Measurements from ENCODE around the gene NPFFR1. TPM values are rescaled to one million over a fixed set of nuclear protein-coding genes. Genes with fewer than 3 reads are reported as not detected.
"Not testable (repeated sequence)": the region's sequence is repeated elsewhere in the genome, so short reads cannot be mapped to it uniquely, and the experiment has no call there.

The NPFFR1 gene
- total RNA-seq, 2 experiments from 2014 or later, result 0.02 TPM; not detected in 1

- no peak for DNase-seq
- Mint-ChIP-seq H3K4me3 (no peak overlapping the region), H3K9me3 (no peaks in the 10 kb centered on the region), H3K27ac (no peak overlapping the region), H3K36me3 (no peaks in the 10 kb centered on the region), H3K4me1 (ENCODE audit: low read depth) (peaks cover 11% of the 10 kb centered on the region), H3K27me3 (peaks cover 2% of the 10 kb centered on the region)
- intact Hi-C loops (cut with micrococcal nuclease), result no loop called here
- CTCF ChIA-PET, result no interaction called here
- POLR2A ChIA-PET, result interaction anchor here (1.0 kb wide), 1 partner anchor 9 kb away, joined by 4 read pairs; no protein-coding TSS in a partner anchor
These were observed 42.7 kb downstream of the NPFFR1 start for GRCh38 chr10:70241081-70241480.

- POLR2A ChIA-PET; H3K9me3 Mint-ChIP-seq; DNase-seq; H3K27me3 Mint-ChIP-seq; H3K4me3 Mint-ChIP-seq; CTCF ChIA-PET; H3K36me3 Mint-ChIP-seq; H3K27ac Mint-ChIP-seq; intact Hi-C loops (cut with micrococcal nuclease): not testable (repeated sequence)
- peaks cover 11% of the 10 kb centered on the region for H3K4me1 Mint-ChIP-seq (ENCODE audit: low read depth)
These were observed 43.8 kb downstream of the NPFFR1 start for GRCh38 chr10:70239986-70240385.

- DNase-seq; CTCF ChIA-PET; H3K27me3 Mint-ChIP-seq; intact Hi-C loops (cut with micrococcal nuclease); H3K27ac Mint-ChIP-seq; H3K9me3 Mint-ChIP-seq; H3K36me3 Mint-ChIP-seq; POLR2A ChIA-PET; H3K4me3 Mint-ChIP-seq: not testable (repeated sequence)
- H3K4me1 Mint-ChIP-seq (ENCODE audit: low read depth), result peaks cover 13% of the 10 kb centered on the region
These were observed 44.5 kb downstream of the NPFFR1 start for GRCh38 chr10:70239077-70239976.

DNA sequence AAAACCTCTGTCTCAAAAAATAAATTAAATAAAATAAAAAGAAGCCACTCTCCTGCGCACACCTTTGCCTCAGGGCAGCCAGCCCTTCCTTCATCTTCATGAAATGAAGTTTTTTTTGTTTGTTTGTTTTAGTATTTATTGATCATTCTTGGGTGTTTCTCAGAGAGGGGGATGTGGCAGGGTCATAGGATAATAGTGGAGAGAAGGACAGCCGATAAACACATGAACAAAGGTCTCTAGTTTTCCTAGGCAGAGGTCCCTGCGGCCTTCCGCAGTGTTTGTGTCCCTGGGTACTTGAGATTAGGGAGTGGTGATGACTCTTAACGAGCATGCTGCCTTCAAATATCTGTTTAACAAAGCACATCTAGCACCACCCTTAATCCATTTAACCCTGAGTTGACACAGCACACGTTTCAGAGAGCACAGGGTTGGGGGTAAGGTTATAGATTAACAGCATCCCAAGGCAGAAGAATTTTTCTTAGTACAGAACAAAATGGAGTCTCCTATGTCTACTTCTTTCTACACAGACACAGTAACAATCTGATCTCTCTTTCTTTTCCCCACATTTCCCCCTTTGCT lies 45.8 kb downstream of the NPFFR1 start:
- H3K4me3 Mint-ChIP-seq; H3K9me3 Mint-ChIP-seq; POLR2A ChIA-PET; CTCF ChIA-PET; intact Hi-C loops (cut with micrococcal nuclease); DNase-seq; H3K36me3 Mint-ChIP-seq; H3K27ac Mint-ChIP-seq; H3K27me3 Mint-ChIP-seq: not testable (repeated sequence)
- peaks cover 17% of the 10 kb centered on the region for H3K4me1 Mint-ChIP-seq (ENCODE audit: low read depth)

- Mint-ChIP-seq H3K27me3 (peaks cover 2% of the 10 kb centered on the region), H3K4me1 (ENCODE audit: low read depth) (peaks cover 20% of the 10 kb centered on the region), H3K9me3 (no peaks in the 10 kb centered on the region), H3K4me3 (no peak overlapping the region), H3K36me3 (peaks cover 10% of the 10 kb centered on the region), H3K27ac (no peak overlapping the region)
- ChIA-PET POLR2A (no interaction called here), CTCF (interaction anchor here (2.2 to 3.5 kb wide), 2 partner anchors 12 to 13 kb away, joined by 6 to 54 read pairs; no protein-coding TSS in a partner anchor)
- DNase-seq, result no peak
- intact Hi-C loops (cut with micrococcal nuclease), result loop anchor here (5.0 kb wide), 1 partner anchor 147 kb away; the partner anchor contains the start of gene LRRC20
These were observed 48.9 kb downstream of the NPFFR1 start for GRCh38 chr10:70234668-70235447.

DNA sequence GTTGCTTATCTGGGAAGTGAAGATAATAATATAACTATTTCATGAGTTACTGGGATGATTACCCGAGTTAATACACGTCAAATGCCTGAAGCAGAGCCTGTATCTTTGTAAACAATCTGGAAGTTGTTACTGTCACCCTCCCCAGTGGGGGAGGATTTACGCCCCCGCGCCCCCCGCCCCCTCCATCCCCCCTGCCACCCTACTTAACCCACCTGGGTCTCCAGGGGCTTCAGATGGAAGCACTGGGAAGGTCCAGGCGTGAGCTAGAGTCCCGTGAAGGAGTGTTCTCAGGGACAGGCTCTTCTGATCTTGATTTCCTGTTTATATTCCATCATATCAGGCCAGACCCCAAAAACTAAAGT lies 49.9 kb downstream of the NPFFR1 start:
- intact Hi-C loops (cut with micrococcal nuclease), result loop anchor here (1.0 to 5.0 kb wide), 6 partner anchors 38 to 345 kb away; partner anchors contain the start of genes LRRC20, SAR1A and TYSND1
- Mint-ChIP-seq H3K9me3 (no peaks in the 10 kb centered on the region), H3K36me3 (peaks cover 14% of the 10 kb centered on the region), H3K4me3 (peak overlapping the region; percentile 85), H3K27me3 (peaks cover 2% of the 10 kb centered on the region), H3K27ac (peak overlapping the region; percentile 94), H3K4me1 (ENCODE audit: low read depth) (peaks cover 24% of the 10 kb centered on the region)
- ChIA-PET POLR2A (interaction anchor here (0.6 to 2.8 kb wide), 8 partner anchors 10 to 142 kb away, joined by 3 to 29 read pairs (median 5); partner anchors contain the start of genes SAR1A and TYSND1), CTCF (interaction anchor here (2.2 to 3.5 kb wide), 4 partner anchors 11 to 130 kb away, joined by 6 to 54 read pairs (median 26); partner anchors contain the start of gene TYSND1)
- DNase-seq, result no peak

DNA sequence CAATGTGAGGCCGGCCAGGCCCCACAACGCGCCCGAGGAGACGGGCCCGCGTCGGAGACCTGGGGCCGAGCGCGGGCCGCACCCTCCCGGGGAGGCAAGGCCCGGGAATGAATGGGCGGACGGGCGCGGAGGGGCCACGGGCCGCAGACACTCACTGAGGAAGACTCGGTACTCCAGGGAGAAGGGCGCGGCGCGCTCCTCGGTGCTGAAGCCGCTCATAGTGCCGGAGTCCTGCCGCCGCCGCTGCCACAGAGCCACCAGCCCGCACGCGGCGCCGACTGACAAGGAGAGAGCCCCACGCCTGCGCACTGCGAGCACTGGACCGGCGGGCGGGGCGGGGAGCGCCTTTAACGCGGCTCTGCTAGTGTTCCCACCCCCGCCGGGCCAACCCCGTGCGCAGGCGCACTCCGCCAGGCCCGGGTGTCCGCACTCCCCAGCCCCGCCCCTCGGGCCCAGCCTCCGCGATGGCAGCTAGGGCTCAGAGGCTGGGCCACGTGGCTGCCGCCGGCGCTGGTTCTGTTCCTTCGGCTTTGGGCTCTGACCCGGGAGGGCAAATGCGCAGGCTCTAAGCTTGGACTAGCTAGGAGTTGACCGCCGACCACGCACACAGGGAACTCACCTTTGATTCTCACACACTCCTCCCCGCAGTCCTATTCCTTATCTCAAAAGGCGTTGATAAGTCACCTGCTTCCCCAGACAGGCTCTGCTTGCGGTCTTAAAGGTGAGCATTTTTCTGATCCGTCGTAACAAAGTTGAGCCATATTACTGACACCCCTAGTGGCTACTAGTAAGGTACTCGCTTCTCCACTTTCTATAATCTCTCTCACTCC lies 50.5 kb downstream of the NPFFR1 start, which contains the start of gene PPA1:
PPA1 (minus strand) TSS at position 321 of the 830 bp plus-strand sequence; CDS start at position 219, 102 bp downstream.
- peaks cover 19% of the 10 kb centered on the region for H3K36me3 Mint-ChIP-seq
- peak within 1 kb of the TSS; percentile 97 for H3K27ac Mint-ChIP-seq
- peaks cover 30% of the 10 kb centered on the region for H3K4me1 Mint-ChIP-seq (ENCODE audit: low read depth)
- peak within 1 kb of the TSS; percentile 85 for H3K4me3 Mint-ChIP-seq
- intact Hi-C loops (cut with micrococcal nuclease), result loop anchor here (1.0 to 5.0 kb wide), 6 partner anchors 39 to 345 kb away; partner anchors contain the start of genes LRRC20, SAR1A and TYSND1
- peaks cover 2% of the 10 kb centered on the region for H3K27me3 Mint-ChIP-seq
- DNase-seq, result peak; percentile 99
- ChIA-PET POLR2A (interaction anchor here (0.6 to 2.8 kb wide), 13 partner anchors 8 to 423 kb away, joined by 3 to 29 read pairs (median 4); partner anchors contain the start of genes EIF4EBP2, SAR1A and TYSND1), CTCF (interaction anchor here (1.2 to 3.5 kb wide), 9 partner anchors 10 to 144 kb away, joined by 3 to 54 read pairs (median 6); partner anchors contain the start of gene TYSND1)
- H3K9me3 Mint-ChIP-seq, result no peaks in the 10 kb centered on the region

- no peaks in the 10 kb centered on the region for H3K9me3 Mint-ChIP-seq
- DNase-seq, result no peak
- peaks cover 35% of the 10 kb centered on the region for H3K4me1 Mint-ChIP-seq (ENCODE audit: low read depth)
- intact Hi-C loops (cut with micrococcal nuclease), result loop anchor here (1.0 to 5.0 kb wide), 6 partner anchors 40 to 346 kb away; partner anchors contain the start of genes LRRC20, SAR1A and TYSND1
- POLR2A ChIA-PET, result interaction anchor here (1.0 to 2.8 kb wide), 12 partner anchors 9 to 424 kb away, joined by 3 to 29 read pairs (median 5); partner anchors contain the start of genes EIF4EBP2, SAR1A and TYSND1
- H3K27ac Mint-ChIP-seq, result peak overlapping the region; percentile 97
- CTCF ChIA-PET, result interaction anchor here (0.7 to 3.5 kb wide), 13 partner anchors 9 to 147 kb away, joined by 3 to 54 read pairs (median 6); partner anchors contain the start of gene TYSND1
- H3K27me3 Mint-ChIP-seq, result no peaks in the 10 kb centered on the region
- H3K4me3 Mint-ChIP-seq, result peak overlapping the region; percentile 85
- peaks cover 19% of the 10 kb centered on the region for H3K36me3 Mint-ChIP-seq
These were observed 51.0 kb downstream of the NPFFR1 start for GRCh38 chr10:70232859-70233108.

- H3K27me3 Mint-ChIP-seq, result no peaks in the 10 kb centered on the region
- intact Hi-C loops (cut with micrococcal nuclease), result loop anchor here (2.0 to 5.0 kb wide), 2 partner anchors 150 to 346 kb away; partner anchors contain the start of gene LRRC20
- H3K27ac Mint-ChIP-seq, result peak overlapping the region; percentile 97
- H3K9me3 Mint-ChIP-seq, result no peaks in the 10 kb centered on the region
- peaks cover 20% of the 10 kb centered on the region for H3K36me3 Mint-ChIP-seq
- POLR2A ChIA-PET, result interaction anchor here (0.8 to 2.8 kb wide), 15 partner anchors 9 to 424 kb away, joined by 3 to 29 read pairs (median 4); partner anchors contain the start of genes EIF4EBP2, SAR1A and TYSND1
- peak; percentile 72 for DNase-seq
- H3K4me3 Mint-ChIP-seq, result peak overlapping the region; percentile 85
- CTCF ChIA-PET, result interaction anchor here (0.7 to 3.5 kb wide), 14 partner anchors 9 to 147 kb away, joined by 3 to 54 read pairs (median 6); partner anchors contain the start of gene TYSND1
- H3K4me1 Mint-ChIP-seq (ENCODE audit: low read depth), result peaks cover 35% of the 10 kb centered on the region
These were observed 51.5 kb downstream of the NPFFR1 start for GRCh38 chr10:70232155-70232858.

DNA sequence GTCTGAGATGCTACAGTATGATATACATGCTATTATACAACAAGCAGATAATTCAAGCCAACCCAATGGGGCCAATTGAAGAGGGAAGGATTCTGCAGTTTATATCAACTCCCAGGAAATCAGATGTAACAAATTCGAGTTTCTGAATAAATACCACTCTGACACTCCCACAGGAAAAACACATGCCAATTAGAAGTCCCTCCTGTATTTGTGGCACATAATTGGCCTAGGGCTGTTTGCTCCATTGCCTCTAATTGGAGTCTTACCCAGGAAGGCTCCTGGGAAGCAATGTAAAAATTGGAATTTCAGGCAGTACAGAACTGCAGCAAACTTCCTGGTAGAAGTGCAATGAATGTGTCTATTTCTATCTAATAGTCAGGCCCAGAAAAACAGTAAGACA lies 55.3 kb downstream of the NPFFR1 start:
- intact Hi-C loops (cut with micrococcal nuclease), result no loop called here
- ChIA-PET CTCF (no interaction called here), POLR2A (interaction anchor here (0.6 kb wide), 1 partner anchor 232 kb away, joined by 3 read pairs; no protein-coding TSS in a partner anchor)
- peaks cover 30% of the 10 kb centered on the region for H3K36me3 Mint-ChIP-seq
- no peak overlapping the region for H3K4me3 Mint-ChIP-seq
- no peak overlapping the region for H3K27ac Mint-ChIP-seq
- no peak for DNase-seq
- H3K27me3 Mint-ChIP-seq, result no peaks in the 10 kb centered on the region
- peaks cover 52% of the 10 kb centered on the region for H3K4me1 Mint-ChIP-seq (ENCODE audit: low read depth)
- H3K9me3 Mint-ChIP-seq, result no peaks in the 10 kb centered on the region
